ENCODE results near the gene VEPH1. TPM values are rescaled to one million over a fixed set of nuclear protein-coding genes. Genes with fewer than 3 reads are reported as not detected.

VEPH1 gene
- total RNA-seq, 1 experiment from 2014 or later, result 35.1 TPM

GRCh38 chr3:157416347-157417087 lies 86.7 kb downstream of the VEPH1 start:
- Mint-ChIP-seq H3K9me3 (ENCODE audit: low read depth, unreplicated experiment) (no peaks in the 10 kb centered on the region), H3K4me1 (ENCODE audit: low read depth, unreplicated experiment) (no peaks in the 10 kb centered on the region), H3K27me3 (ENCODE audit: unreplicated experiment) (no peaks in the 10 kb centered on the region), H3K27ac (ENCODE audit: unreplicated experiment) (no peak overlapping the region), H3K36me3 (ENCODE audit: insufficient read depth, unreplicated experiment) (peaks cover 5% of the 10 kb centered on the region), H3K4me3 (ENCODE audit: low read depth, unreplicated experiment) (no peak overlapping the region)
- CTCF ChIA-PET, result interaction anchor here (1.2 kb wide), 1 partner anchor 20 kb away, joined by 4 read pairs; the partner anchor contains the start of gene PTX3
- intact Hi-C loops (cut with micrococcal nuclease; ENCODE audit: unreplicated experiment), result no loop called here
- BruUV-seq (replicated peaks), result no TSS peak
- TF ChIP-seq CTCF (IDR thresholded peaks at IDR 0.05; ENCODE audit: unreplicated experiment), result no peak
- no peak for DNase-seq

GRCh38 chr3:157414861-157415260 lies 88.4 kb downstream of the VEPH1 start:
- H3K27me3 Mint-ChIP-seq (ENCODE audit: unreplicated experiment), result no peaks in the 10 kb centered on the region
- no TSS peak for BruUV-seq (replicated peaks)
- no peak overlapping the region for H3K4me3 Mint-ChIP-seq (ENCODE audit: low read depth, unreplicated experiment)
- H3K9me3 Mint-ChIP-seq (ENCODE audit: low read depth, unreplicated experiment), result no peaks in the 10 kb centered on the region
- H3K4me1 Mint-ChIP-seq (ENCODE audit: low read depth, unreplicated experiment), result no peaks in the 10 kb centered on the region
- intact Hi-C loops (cut with micrococcal nuclease; ENCODE audit: unreplicated experiment), result no loop called here
- no peak for DNase-seq
- TF ChIP-seq CTCF (IDR thresholded peaks at IDR 0.05; ENCODE audit: unreplicated experiment), result no peak
- CTCF ChIA-PET, result no interaction called here
- no peak overlapping the region for H3K27ac Mint-ChIP-seq (ENCODE audit: unreplicated experiment)
- peaks cover 5% of the 10 kb centered on the region for H3K36me3 Mint-ChIP-seq (ENCODE audit: insufficient read depth, unreplicated experiment)

GRCh38 chr3:157412323-157412855 lies 90.8 kb downstream of the VEPH1 start:
- H3K27ac Mint-ChIP-seq (ENCODE audit: unreplicated experiment), result no peak overlapping the region
- no peak for TF ChIP-seq CTCF (IDR thresholded peaks at IDR 0.05; ENCODE audit: unreplicated experiment)
- CTCF ChIA-PET, result no interaction called here
- peaks cover 5% of the 10 kb centered on the region for H3K36me3 Mint-ChIP-seq (ENCODE audit: insufficient read depth, unreplicated experiment)
- no peak for DNase-seq
- H3K4me3 Mint-ChIP-seq (ENCODE audit: low read depth, unreplicated experiment), result no peak overlapping the region
- H3K9me3 Mint-ChIP-seq (ENCODE audit: low read depth, unreplicated experiment), result no peaks in the 10 kb centered on the region
- no TSS peak for BruUV-seq (replicated peaks)
- intact Hi-C loops (cut with micrococcal nuclease; ENCODE audit: unreplicated experiment), result no loop called here
- no peaks in the 10 kb centered on the region for H3K27me3 Mint-ChIP-seq (ENCODE audit: unreplicated experiment)
- H3K4me1 Mint-ChIP-seq (ENCODE audit: low read depth, unreplicated experiment), result peaks cover 16% of the 10 kb centered on the region

GRCh38 chr3:157410945-157411344 lies 92.3 kb downstream of the VEPH1 start:
- Mint-ChIP-seq H3K4me1 (ENCODE audit: low read depth, unreplicated experiment) (peaks cover 16% of the 10 kb centered on the region), H3K4me3 (ENCODE audit: low read depth, unreplicated experiment) (no peak overlapping the region), H3K36me3 (ENCODE audit: insufficient read depth, unreplicated experiment) (peaks cover 5% of the 10 kb centered on the region), H3K27ac (ENCODE audit: unreplicated experiment) (no peak overlapping the region), H3K27me3 (ENCODE audit: unreplicated experiment) (no peaks in the 10 kb centered on the region), H3K9me3 (ENCODE audit: low read depth, unreplicated experiment) (no peaks in the 10 kb centered on the region)
- intact Hi-C loops (cut with micrococcal nuclease; ENCODE audit: unreplicated experiment), result no loop called here
- TF ChIP-seq CTCF (IDR thresholded peaks at IDR 0.05; ENCODE audit: unreplicated experiment), result no peak
- CTCF ChIA-PET, result no interaction called here
- BruUV-seq (replicated peaks), result no TSS peak
- no peak for DNase-seq
